HG03108 (cell line): Measurements from ENCODE around the gene EPB41L2.
"Not testable (repeated sequence)": the region's sequence is repeated elsewhere in the genome, so short reads cannot be mapped to it uniquely, and the experiment has no call there.

Experiments used
- ATAC-seq: cut with Tn5 transposase; IDR thresholded peaks from one replicate; pipeline ENCODE4 v1.9.1; 2021; ENCODE audit warnings: moderate library complexity; ENCODE audit not compliant: unreplicated experiment

The EPB41L2 gene

DNA sequence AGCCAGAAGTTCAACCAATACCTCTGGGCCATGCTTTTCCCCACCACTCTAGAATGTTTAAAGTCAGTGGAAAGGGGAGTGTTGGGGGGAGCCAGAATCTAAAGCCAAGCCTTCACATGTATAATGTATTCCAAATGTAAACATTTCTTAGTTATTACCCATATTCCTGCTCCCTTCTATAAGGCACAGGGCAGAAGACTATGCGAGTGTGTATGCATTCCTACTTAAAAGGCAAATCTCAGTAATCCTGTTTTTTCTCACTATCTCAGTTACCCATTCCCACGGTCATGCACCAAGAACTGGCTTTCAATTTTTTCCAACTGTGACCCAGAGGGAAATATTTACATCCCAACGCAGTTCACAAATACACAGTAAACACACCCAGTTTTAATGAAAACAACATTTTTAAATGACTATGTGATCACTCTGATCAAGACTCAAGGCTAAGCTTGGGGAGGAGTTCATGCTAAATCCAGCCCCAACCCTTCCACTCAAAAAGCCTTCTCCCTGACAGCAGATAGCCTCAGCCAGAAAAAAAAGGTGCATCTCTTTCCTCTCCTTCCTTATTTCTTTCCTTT, 57.5 kb downstream of the EPB41L2 start:
- no peak for ATAC-seq

DNA sequence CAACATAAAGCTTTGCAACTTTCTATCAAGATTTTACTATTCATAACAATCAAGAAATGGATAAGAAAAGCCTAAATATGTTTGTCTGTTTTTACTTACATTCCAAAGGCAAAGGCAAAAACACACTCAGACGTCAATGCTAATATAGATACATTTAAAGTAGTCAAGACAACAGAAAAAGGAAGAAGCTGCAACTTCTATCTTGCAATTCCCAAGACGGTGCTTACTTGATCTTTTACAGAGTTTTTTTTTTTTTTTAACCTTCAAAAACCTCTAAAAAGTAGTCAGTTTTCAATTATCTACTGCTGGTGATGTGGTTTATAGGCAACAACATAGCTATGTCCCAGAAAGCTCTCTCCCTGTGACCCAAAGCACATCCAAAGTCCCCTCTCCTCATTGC, 58.1 kb downstream of the EPB41L2 start:
- ATAC-seq: no peak

DNA sequence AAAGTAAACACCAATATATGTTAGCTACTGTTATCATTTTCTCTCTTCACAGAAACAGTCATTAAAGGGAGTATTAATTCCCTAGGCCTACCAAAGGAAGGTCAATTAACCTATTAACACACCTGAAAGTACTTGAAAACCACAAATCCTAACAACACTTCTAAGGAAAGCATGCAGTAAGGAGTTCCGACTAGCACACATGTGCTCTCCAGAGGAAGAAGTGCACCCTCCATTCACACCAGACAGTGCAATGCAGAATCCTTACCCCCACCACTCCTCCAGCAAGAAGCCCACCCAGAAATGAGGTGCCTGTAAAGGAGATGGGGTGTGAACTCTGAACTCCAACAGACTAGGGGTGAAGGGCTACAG, 58.7 kb downstream of the EPB41L2 start:
- ATAC-seq: no peak

DNA sequence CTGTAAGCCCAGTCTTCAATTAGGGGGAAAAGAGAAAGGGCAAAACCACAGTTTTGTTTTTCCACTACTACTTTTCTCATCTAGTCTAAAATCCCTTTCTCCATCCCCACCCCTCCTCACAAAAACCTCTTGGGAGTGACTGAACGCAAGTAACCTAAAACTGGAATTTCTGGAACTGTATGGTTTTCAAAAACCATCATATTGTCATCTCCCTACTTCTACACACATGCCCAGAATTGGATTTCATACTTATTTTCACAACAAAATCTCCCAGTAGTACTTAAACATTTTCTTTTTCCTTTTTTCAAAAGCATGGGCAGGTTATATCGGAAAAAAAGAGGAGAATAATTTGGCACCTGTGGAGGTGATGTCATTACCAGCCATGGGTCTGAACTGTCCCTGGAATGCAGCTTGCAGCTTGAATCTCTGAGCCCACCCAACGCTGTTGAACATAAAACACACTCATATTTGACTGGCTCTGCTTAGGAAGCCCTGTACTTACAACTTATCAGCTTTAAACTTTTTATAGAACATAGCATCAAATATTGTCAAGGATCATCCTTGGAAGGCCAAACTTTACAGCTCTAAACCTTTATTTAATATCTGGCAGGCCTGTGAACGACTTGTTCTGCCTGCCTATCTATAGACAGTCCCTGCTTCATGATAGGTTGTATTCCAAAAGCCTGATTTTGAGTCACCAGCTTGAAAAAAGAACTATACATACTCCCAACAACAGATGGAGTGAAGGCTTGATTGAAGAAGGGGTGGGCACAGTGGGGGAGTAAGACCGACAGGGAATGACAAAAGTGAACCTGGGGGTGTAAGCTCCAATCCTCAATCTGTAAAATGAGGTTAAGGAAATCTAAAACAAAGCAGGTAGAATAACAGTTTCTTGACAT, 59.3 kb downstream of the EPB41L2 start:
- no peak for ATAC-seq

DNA sequence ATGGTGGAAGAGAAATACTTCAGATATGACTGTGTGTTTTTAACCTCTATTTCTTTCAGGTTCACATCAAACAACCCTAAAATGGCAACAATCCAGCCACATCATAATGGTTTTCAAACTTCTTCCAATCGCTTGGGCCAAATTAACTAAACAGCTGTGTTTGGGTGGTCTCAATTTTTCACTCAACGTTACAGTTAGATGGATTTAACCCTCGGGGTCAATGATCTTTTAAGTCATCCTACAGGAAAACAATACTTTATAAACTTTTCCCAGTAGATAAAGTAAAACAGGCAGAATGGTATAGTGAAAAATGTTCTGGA, 60.4 kb downstream of the EPB41L2 start:
- ATAC-seq: no peak

DNA sequence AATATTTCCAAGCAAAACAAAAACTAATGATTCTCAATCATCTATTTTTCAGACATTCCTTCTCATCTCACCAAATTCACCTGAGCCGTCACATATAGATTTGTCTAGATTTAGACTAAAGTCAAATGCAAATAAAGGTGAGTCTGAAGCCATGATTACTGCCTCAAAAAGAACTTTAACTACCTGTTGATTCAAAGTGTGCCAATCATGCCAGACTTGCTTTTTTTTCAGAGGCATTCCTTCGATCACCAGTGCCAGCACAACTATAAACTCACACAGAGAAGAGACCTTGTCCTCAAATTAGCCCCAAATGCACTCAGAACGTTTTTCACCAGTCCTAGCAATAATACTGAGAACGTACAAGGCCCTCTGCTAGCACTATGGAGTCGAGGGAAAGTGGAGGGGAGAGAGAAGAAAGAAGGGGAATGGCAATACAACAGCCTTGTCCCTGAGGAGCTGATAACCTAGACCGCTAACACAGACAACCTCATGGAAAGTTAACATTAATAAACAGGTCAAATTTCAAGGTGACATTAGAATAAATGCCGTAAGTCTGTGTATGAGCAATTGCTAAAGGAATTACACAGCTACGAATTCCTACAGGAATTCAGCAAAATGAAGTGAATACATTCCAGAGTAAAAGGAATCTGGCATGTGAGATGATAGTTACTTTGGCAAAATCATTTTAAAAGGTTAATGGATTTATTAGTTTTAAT, 60.9 kb downstream of the EPB41L2 start:
- no peak for ATAC-seq

DNA sequence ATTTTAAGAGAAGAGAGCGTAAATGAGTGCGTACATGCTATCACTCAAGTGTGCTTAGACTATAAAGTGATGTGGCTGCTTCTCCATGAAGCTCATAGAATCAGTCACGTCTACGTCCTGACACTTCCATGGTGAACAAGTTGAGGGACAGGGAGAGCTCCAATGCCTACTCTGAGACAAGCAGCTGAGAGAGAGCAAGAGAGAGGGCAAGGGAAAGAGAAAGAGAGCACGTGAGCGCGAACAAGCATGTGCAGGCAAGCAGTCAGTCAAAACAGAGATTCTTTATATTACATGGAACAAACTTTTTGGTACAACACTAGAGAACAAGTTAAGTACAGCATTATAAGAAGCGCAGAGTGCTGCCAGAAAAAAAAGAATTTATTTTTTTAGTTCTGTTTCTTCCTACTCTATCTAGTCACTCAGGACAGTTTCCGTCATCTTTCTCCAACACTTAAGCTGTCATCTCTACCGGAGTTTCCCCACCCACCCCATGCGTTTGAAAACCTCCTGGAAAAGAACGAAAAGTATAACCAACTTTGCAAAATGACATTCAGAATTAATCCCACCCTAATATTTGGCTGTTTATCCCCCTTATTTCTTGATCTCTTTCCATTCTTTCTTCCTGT, 61.8 kb downstream of the EPB41L2 start:
- ATAC-seq: no peak

DNA sequence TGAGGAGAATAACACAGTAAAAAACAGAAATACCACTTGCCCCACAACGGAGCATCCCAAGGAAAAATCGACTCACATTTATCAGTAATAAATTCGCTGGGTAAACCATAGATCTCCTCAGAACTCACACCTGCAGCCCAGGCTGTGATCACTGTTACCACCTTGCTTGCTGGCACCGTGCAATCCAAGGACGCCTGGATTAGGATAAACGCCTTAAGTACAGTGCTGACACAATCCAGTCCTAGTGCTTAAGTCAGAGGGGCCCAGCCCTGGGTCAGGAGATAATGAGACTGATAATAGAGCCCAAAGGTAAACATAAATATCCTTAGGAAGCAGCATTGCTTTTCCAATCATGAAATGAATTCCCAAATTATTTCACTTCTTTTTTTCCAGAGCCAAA, 62.5 kb downstream of the EPB41L2 start:
- ATAC-seq: no peak

DNA sequence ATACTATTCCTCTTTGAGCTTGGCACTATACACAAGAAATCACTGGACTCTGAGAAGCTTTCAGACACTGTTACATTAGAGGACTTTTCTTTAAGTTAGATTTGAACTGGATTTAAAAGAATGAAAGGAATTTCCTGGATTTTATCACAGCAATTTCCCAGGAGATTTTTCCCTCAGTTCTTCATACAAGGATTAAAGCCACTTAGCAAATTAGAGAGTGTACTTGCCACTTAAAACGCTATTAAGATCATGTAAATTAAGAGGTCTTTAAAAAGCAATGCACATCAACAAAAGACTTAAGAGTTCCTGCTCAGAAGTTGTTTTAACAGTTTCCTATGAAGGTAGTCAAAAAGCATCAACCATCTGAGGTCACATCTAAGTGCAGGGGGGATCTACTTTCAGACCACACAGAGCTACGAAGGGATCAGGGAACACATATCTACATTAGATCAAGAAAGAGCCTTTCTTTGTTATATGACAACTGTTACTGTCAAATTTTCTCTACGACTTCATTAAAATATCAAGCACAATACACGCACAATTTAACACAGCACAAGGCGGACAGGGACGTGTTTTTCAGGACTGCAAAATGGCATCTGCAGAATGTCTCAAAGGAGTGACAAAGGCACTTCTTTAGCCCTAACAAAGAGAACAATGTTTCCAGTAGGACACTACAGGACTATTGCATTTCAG, 65.8 kb downstream of the EPB41L2 start:
- no peak for ATAC-seq

DNA sequence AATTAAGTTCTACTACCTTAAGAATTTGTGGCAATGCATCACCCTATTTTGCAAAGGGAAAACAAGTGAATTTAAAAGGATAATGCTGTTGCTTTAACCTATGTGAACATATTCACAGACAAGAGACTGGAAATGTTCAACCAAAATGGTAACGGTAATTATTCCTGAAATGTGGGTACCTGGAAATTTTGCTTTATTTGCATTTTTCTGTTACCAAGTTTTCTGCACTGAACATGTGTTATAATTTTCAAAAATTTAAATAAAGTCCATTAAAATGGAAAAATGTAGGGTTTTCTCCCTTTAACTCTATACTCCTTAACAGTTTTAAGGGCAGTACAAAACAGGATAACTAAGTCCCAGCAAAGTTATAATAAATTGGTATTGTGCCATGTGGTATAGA, 66.4 kb downstream of the EPB41L2 start:
- ATAC-seq: no peak

DNA sequence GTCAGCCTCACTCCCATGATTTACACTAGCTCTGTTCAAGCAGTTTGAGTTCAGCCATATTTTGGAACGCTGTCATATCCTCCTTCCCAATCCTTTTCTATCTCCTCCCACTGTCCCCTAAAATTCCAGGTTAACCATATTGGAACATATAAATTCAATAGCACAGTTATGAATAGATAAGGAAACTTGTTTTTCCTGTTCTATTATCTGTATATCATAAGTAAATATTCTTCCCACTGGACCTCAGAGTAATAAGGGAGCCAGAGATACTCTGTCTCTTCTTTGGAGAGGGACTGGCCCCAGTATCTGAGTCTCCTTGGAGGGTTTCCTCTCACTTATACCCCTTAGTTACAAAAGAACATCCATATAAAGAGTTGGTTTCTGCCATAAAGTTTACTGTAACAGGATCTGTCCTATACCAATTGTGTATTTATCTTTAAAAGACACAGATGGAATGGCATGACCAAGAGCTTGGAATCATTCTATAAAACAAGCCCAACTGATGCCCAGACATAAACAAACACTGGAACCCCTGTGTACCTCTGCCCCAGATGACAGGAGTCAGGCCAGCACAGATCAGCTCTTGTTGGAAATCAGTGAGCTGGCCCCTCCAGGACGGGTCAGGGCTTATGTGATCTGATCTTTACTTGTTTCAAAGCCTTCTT, 67.1 kb downstream of the EPB41L2 start:
- no peak for ATAC-seq

DNA sequence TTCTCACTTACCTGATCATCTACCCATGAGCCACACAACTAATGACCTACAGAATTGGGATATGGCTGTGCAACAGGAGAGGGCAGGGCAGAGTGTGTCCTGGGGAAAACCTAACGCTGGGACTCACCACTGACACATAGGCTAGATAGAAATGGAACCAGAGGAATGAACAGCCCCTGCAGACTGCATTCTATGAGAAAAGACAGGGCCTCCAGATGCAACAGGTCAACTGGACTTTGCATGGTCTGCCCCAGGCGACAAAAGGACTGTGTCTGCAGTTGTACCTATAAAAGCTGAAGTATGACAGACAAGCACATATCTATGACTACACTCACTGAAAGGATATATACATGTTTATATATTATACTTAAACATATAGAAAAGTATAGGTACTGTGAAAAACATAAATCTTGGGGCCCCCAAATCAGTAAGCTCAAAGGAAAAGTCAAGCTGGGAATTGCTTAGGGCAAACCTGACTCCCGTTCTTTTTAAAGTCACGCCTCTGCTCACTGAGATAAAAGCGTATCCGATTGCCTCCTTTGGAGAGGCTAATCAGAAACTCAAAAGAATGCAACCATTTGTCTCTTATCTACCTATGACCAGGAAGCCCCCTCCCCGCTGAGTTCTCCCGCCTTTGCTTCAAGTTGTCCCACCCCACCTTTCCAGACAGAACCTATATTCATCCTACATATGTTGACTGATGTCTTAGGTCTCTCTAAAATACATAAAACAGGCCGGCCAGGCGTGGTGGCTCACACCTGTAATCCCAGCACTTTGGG, 68.5 kb downstream of the EPB41L2 start:
- ATAC-seq: no peak

DNA sequence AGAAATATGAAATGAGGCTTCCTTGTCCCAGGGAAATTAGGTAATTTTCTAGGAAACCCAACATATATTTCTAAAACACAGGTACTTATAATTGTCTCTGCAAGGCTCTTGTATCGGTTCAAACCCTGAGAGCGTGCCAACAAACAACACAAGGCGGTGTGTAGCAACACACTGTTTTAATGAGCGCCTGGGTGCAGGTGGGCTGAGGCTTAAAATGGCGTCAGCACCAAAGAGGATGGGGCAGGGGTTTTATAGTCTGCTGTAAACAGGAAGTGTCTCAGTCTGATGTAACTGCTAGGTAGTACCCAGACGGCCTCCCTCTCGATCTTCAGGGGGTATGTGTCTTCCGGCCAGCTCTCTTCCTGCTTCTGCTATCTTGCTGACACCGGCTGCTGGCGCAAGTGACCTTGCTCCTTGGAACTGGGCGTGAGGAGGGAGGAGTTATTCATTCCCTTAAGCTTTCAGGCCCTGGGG, 69.7 kb downstream of the EPB41L2 start:
- ATAC-seq: no peak

DNA sequence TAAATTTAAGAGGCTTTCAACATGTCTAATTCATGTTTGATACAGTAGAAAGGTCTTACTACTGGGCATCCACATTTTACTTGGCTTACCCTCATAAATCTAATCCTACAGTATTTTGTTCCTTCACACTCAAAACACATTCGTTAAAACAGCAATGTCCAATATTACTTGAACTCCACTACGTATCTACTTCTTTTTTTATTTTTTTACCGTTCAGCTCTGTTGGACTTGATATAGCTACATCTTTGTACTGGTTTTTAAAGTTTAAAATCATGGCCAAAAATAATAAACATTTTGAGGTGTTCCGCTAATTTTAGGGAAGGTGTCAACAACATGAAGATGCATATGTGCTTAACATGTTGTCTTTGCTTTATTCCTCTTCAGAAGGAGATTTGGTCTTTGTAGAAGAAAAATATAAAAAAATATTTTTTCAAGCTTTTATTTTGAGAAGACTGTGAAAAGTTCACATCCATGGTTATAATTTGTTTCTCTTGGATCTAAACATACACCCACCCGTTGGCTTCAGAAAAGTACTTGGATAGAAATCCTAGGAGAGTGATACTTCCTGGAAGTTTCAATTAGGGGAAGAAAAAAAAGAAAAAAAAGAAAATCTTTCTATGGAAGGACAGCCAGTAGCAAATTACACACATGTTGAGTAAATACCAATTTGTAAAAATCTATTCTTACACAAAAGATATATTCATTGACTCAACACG, 71.5 kb downstream of the EPB41L2 start:
- ATAC-seq: no peak

DNA sequence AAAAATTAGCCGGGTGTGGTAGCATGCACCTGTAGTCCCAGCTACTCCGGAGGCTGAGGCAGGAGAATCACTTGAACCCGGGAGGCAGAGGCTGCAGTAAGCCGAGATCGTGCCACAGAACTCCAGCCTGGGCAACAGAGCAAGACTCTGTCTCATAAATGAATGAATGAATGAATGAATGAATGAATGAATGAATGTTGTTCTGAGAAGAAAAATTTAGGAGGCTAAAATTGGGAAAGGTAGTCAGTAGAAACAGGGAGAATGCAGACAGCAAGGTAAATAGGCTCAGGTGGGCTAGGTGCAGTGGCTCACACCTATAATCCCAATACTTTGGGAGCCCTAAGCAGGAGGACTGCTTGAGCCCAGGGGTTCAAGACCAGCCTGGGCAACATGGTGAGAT, 75.5 kb downstream of the EPB41L2 start:
- not testable (repeated sequence) for ATAC-seq

DNA sequence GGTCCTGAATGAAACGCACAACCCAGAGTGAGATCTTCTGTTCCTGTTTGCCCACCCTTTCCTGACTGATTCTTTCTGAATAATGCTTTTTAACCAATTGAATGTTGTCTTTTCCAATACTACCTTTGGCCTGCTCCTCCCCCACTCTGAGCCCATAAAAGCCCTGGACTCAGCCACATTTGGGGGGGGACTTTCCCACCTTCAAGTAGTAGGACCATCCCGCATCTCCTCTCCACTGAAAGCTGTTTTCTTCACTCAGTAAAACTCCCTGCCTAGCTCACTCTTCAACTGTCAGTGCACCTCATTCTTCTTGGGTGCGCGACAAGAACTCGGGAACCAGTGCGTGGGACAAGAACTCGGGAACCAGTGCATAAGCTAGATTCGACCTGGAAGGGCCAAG, 77.9 kb downstream of the EPB41L2 start:
- ATAC-seq: no peak

DNA sequence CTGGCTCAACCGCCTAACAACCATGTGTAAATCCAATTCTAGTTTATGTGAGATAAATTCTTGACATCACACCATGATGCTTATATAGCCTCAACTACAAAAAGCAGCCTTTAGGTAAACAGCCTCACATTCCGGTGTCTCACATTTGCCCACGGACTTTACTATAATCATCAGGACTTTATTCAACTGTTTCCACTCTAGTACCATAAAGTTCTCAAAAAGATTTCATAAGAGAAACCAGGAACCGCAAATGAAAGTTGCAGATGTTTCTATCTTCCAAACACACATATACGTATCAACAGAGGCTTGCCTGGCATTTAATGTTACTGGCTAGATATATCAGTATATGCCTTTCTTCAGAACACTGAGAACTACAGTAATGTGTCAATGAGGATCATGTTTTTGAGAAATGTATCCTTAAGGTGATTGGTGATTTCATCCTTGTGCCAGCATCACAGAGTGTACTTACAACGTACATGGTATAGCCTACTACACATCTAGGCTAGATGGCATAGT, 80.0 kb downstream of the EPB41L2 start:
- ATAC-seq: no peak

DNA sequence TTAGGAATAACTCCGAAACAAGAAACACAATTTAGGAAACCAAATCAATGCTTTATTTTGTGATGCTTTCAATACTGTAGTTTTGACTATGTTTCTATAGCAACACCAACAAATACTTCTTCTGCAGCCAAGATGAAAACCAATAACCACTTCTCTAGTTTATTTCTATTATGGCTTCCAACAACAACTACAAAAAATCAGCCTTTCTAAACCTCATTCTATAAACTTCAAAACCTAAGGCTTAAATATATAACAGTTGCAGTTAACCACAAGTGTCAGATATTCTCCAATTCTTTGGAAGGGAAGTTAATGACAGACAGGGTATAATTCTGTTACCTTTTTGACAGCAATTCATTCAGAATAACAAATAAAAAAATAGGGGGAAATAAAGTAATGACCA, 80.9 kb downstream of the EPB41L2 start:
- ATAC-seq: no peak

DNA sequence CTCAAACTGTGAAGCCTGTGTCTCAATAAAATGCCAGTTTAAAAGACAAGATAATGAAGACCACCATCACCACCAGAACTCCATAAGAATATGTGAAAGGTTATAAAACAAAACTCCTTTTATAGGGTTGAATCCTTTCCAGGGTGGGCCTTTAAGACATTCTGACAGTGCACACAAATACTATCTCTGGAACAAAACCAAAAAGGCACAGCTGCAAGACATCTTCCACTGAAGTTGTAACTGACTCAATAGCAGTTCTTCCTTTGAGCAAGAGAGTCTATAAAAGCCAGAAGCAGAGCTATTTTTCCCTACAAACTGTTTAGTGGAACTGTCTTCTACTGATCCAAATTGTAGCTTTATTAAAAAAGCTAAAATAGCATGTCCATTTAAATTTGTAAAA, 81.6 kb downstream of the EPB41L2 start:
- no peak for ATAC-seq
